Immature natural killer cell (primary cell): ENCODE measurements around the gene SRPRB. TPM values are rescaled to one million over a fixed set of nuclear protein-coding genes. Genes with fewer than 3 reads are reported as not detected.
A peak's percentile ranks its signal among the peaks of the same experiment; 100 is the strongest.

Experiments used
- DNase-seq, 3 donors: peaks; one replicate each; pipeline ENCODE4 v3.0.0; 2022; ENCODE audit warnings: mixed read lengths in 1 of 3
- H3K27ac Mint-ChIP-seq, 6 donors: one replicate each; pipeline ENCODE4 v1.8.0; 2020; ENCODE audit warnings: mixed read lengths in 6 of 6, mild to moderate bottlenecking in 5 of 6, inconsistent platforms in 4 of 6, moderate library complexity in 3 of 6
- H3K27me3 Mint-ChIP-seq, 3 donors: one replicate each; pipeline ENCODE4 v1.8.0; 2020 to 2021; ENCODE audit warnings: low read depth in 3 of 3, mild to moderate bottlenecking in 3 of 3, mixed read lengths in 3 of 3, moderate library complexity in 3 of 3, inconsistent platforms in 1 of 3
- H3K36me3 Mint-ChIP-seq, 3 donors: one replicate each; pipeline ENCODE4 v1.8.0; 2020; ENCODE audit warnings: mixed read lengths in 3 of 3, inconsistent platforms in 2 of 3, mild to moderate bottlenecking in 2 of 3
- H3K4me1 Mint-ChIP-seq, 2 donors: one replicate each; pipeline ENCODE4 v1.8.0; 2020; ENCODE audit warnings: inconsistent platforms in 2 of 2, mild to moderate bottlenecking in 2 of 2, mixed read lengths in 2 of 2, moderate library complexity in 1 of 2
- H3K4me3 Mint-ChIP-seq, 5 donors: one replicate each; pipeline ENCODE4 v1.8.0; 2020; ENCODE audit warnings: mild to moderate bottlenecking in 5 of 5, mixed read lengths in 5 of 5, inconsistent platforms in 3 of 5, moderate library complexity in 3 of 5
- H3K9me3 Mint-ChIP-seq, 6 donors: one replicate each; pipeline ENCODE4 v1.8.0; 2020; ENCODE audit warnings: mild to moderate bottlenecking in 6 of 6, mixed read lengths in 6 of 6, inconsistent platforms in 4 of 6, moderate library complexity in 3 of 6
- polyA plus RNA-seq, 3 donors: library from polyadenylated mRNA; unstranded; fragments of 300-500 nt; fragmentation: Illumina TruSeq; gene quantifications; one replicate each; pipeline ENCODE4 v1.2.3, GENCODE V29; 2021

Gene SRPRB
- polyA plus RNA-seq, 3 donors from 2014 or later: 28.8 to 51.0 (median 43.9) TPM

DNA sequence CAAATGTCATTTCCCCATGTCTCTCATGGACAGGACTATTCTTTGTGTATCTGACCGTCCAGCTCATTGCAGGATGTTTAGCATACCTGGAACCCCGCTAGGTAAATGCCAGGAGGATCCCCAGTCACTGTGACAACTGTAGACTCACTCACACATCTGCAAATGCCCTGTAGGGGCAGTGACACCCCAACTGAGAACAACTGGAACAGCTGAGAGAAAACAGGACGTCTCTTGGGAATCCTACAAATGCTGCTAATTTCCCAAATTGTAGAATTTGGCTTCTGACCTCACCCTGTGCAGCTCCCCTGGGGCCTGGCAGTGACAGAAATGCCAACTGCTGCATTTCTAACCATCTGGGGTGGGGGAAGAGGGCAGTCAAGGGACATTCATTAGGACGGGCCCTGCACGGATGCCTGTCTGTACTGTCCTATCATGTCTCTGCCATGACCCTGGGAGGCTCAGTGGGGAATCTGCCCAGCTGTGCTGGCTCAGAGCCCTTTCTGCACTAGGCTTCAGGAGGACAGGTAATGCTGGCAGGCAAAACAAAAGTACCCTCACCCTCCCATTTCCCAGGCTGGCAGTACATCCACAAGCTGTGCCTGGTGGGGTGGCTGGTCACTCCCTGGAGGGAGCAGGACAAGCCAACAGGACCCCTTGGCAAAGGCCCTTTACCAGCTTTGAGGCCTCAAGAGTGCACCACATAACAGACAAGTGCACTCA is 59.7 kb downstream of the SRPRB start:
- Mint-ChIP-seq H3K27me3 (peaks cover 2 to 4% (median 4%) of the 10 kb centered on the region in 3 donors), H3K36me3 (no peaks in the 10 kb centered on the region), H3K9me3 (no peaks in the 10 kb centered on the region), H3K4me1 (no peaks in the 10 kb centered on the region), H3K27ac (no peak overlapping the region), H3K4me3 (no peak overlapping the region)
- no peak for DNase-seq

DNA sequence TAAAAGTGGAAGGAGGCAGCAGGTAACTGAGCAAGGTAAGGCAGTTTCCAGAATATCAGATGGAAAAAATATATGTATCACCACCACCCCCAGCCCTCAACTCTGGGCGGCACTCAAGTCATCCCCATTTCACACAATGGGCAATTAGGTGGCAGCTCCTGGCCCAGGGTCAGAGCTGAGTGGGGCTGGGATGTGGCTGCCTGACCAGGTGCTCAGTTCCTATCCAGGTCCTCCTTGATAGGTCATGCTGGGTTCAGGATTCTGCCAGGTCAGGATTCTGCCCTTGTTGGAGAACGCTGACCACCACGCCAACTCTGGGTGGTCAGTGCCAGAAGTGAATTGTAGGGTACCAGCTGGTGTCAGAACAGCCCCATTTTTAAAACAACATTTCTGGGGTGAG is 60.5 kb downstream of the SRPRB start:
- Mint-ChIP-seq H3K27ac (peak overlapping the region in 1 of 6 donors; percentile 18), H3K36me3 (no peaks in the 10 kb centered on the region), H3K4me1 (no peaks in the 10 kb centered on the region), H3K9me3 (no peaks in the 10 kb centered on the region), H3K27me3 (peaks cover under 1 to 4% (median 3%) of the 10 kb centered on the region in 3 donors), H3K4me3 (no peak overlapping the region)
- DNase-seq: no peak

DNA sequence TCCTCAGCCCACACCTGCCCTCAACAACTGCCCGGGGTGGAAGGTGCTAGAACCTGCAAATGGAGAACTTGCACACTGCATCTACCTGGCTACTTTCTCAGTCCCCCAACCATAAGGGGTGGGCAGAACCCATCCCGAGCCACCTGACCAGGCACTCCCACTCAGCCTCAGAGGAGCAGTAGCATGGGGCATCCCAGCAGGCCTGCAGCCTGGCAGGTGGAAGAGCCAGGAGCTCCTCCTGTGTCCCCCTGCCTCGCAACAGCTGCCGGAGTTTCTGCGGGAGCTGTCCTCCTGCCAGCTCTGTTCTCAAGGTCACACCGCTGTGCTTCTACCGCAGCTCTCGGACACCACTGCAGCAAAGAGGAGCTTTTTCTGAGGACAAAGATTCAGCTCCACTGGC is 62.6 kb downstream of the SRPRB start:
- Mint-ChIP-seq H3K4me1 (no peaks in the 10 kb centered on the region), H3K27me3 (peaks cover 0 to 3% (median 2%) of the 10 kb centered on the region in 3 donors), H3K36me3 (no peaks in the 10 kb centered on the region), H3K4me3 (no peak overlapping the region), H3K27ac (no peak overlapping the region), H3K9me3 (no peaks in the 10 kb centered on the region)
- no peak for DNase-seq

DNA sequence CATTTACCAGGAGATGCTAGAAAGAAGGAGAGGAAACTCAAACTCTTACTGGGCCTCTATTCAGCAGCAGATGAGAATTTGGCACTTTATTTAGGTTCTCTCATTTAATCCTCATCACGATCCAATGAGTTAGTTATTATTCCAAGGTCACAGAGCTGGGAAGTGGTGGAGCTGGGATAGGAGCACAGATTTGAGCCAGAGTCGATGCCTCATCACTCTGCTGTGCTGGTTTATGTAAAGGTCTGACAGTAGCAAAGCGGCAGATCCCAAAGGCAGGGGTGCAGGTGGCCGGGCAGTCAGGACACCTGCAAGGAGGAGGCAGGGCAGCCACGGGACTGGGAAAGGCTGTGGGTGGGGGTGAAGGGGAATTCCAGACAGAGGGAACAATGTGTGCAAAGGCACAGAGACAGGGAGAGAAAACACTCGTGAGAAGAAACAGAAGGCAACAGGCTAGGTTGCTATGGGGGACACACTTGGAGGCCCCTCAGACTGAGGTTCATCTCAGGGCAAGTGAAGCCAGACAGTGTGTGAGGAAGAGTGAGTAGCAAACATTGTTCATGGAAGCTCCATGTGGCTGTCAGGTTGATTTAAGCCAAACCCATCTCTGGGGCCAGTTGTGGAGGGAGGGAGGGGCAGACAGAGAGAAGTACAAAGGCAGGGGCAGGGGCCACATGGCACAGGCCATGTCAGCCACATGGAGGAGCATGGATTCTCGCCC is 63.3 kb downstream of the SRPRB start:
- Mint-ChIP-seq H3K4me1 (no peaks in the 10 kb centered on the region), H3K4me3 (no peak overlapping the region), H3K9me3 (no peaks in the 10 kb centered on the region), H3K27me3 (peaks cover 0 to 3% (median 2%) of the 10 kb centered on the region in 3 donors), H3K27ac (no peak overlapping the region), H3K36me3 (no peaks in the 10 kb centered on the region)
- no peak for DNase-seq

- Mint-ChIP-seq H3K27ac (no peak overlapping the region), H3K36me3 (no peaks in the 10 kb centered on the region), H3K4me3 (no peak overlapping the region), H3K9me3 (no peaks in the 10 kb centered on the region), H3K4me1 (no peaks in the 10 kb centered on the region), H3K27me3 (peaks cover 0 to 3% (median 2%) of the 10 kb centered on the region in 3 donors)
- no peak for DNase-seq
Observed at GRCh38 chr3:133869586-133869985, 64.0 kb downstream of the SRPRB start.

DNA sequence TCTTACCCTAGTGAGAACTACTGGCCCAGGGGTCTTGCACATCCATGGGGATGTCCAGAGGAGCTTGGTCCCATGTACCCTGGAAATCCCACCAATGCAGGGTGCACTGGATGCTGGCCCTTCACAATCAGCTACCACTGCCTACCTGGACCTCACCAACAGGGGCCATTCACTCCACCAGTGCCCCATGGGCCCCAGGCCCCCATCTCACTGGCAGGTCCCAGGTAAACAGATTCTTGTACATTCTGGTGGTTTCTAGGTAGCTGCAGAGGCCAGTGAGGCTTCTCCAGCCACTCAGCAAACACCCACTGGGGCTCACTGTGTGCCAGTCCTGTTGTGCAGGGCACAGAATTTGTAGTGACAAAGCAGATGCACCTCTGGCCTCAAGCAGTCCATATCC is 65.2 kb downstream of the SRPRB start:
- peaks cover 0 to 5% (median 2%) of the 10 kb centered on the region in 3 donors for H3K27me3 Mint-ChIP-seq
- DNase-seq: no peak
- no peaks in the 10 kb centered on the region for H3K9me3 Mint-ChIP-seq
- H3K36me3 Mint-ChIP-seq: no peaks in the 10 kb centered on the region
- no peak overlapping the region for H3K27ac Mint-ChIP-seq
- H3K4me3 Mint-ChIP-seq: no peak overlapping the region
- no peaks in the 10 kb centered on the region for H3K4me1 Mint-ChIP-seq

Other genes with a start within 250 kb of the SRPRB start
- 10 to 100 TPM; 29.4 to 44.4 (median 30.9) TPM for gene CDV3, start 232.1 kb upstream of the SRPRB start, polyA plus RNA-seq
- gene TOPBP1, start 143.9 kb upstream of the SRPRB start, polyA plus RNA-seq: 10 to 100 TPM in 2 of 3 donors, 1 to 10 TPM in 1; 5.2 to 16.3 (median 12.2) TPM
- not detected for gene TF, start 59.4 kb upstream of the SRPRB start, polyA plus RNA-seq
- under 1 TPM in 2 of 3 donors, not detected in 1; 0.46 to 0.53 TPM for gene RAB6B, start 90.1 kb downstream of the SRPRB start, polyA plus RNA-seq
- gene SLCO2A1, start 224.1 kb downstream of the SRPRB start, polyA plus RNA-seq: not detected